AML-193 (cell line): Measurements from ENCODE around the gene TECTB.

Experiments used
- DNase-seq, 2 experiments: peaks; one replicate each; lab custom pipeline; 2025; lab: John Stamatoyannopoulos, UW

Gene TECTB

DNA sequence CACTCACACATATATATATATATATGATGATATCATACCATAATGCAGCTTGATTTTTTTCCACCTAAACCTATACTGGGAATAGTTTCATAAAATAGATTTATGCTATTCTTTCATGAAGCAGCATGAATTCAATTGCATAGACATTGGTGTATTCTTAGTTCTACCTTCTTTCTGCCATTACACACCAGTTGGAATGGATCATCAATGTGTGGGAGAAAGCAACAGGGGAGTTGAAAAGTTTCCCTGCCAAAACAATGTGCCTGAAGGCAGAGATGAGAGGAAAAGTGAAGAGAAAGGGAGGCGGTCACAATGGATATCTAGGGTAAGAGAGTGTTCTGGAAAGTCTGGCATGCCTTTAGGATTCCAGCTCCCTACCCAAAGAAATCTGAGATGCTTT, 65.6 kb downstream of the TECTB start:
- DNase-seq: no peak

DNA sequence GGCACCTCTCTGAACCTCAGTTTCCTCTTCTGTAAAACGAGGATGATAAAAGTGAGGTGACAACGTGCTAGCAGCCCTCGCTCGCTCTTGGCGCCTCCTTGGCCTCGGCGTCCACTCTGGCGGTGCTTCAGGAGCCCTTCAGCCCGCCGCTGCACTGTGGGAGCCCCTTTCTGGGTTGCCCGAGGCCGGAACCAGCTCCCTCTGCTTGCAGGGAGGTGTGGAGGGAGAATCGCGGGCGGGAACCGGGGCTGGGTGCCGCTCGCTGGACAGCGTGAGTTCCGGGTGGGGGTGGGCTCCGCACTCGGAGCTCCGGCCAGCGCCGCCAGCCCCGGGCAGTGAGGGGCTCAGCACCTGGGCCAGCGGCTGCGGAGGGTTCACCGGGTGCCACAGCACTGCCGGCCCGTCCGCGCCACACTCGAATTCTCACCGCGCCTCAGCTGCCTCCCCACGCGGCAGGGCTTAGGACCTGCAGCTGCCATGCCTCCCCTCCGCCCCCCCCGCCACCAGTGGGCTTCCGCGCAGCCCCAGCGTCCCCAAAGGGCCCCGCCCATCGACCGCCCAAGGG, 66.4 kb downstream of the TECTB start:
- no peak for DNase-seq

DNA sequence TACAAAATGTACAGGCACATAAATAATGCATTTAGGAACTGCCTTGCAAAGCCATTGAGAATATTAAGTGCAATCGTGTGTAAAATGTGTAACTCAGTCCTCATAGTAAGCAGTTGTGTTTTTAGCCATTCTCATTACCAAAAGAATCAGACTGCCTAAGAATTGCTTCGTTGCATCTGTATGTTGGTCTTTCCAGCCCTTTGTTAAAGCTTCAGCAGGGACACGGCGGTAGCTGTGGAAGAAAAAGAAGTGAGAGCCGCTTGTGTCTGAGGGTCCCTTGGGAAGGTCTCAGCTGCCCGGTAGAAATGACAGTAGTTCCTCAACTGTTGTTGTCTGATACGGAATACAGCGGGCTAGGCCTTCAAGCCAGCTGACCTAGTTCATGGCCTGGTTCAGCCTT, 67.9 kb downstream of the TECTB start:
- no peak for DNase-seq

DNA sequence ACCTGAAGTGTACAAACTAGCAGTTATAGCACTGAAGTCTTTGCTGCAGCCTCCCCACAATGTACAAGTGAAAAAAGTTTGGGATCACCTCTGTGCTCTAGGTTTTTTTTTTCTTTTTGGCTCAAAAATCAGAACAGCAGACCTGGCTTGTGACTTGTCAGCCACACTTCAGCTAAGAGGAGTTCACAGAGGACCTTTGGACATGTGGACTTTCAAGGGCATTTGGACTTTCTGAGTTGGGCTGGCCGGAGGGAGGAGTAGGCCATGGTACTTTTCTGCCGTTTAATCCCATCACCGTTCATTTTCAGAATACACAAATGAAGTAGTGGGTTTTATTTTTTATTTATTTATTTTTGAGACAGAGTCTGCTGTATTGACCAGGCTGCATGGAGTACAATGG, 68.8 kb downstream of the TECTB start:
- no peak for DNase-seq

DNA sequence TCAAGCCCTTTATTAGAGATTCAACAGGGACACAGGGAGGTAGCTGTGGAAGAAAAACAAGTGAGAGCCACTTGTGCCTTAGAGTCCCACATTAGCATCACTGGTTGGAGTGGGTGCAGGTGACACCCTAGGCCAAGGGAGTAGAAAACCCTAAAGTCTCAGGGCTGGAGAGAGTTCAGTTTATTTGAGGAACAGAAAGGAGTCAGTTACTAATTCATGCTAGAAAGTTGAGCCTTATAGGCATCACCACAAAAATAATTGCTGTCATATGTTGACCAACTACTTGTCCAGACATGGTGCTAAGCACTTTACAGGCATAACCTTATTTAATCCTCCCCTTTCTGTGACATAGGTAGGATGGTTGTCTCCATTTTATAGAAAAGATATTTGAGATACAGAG, 69.8 kb downstream of the TECTB start:
- no peak for DNase-seq
